Stomach smooth muscle (tissue), 2 donors: ENCODE measurements around the gene AMT.
"Not testable (repeated sequence)": the region's sequence is repeated elsewhere in the genome, so short reads cannot be mapped to it uniquely, and the experiment has no call there.

Experiments
- H3K27ac ChIP-seq: one replicate; pipeline ENCODE4 v1.7.0; 2013; ENCODE audit warnings: mild to moderate bottlenecking, low read length, inconsistent platforms
- H3K27me3 ChIP-seq, 2 donors: one replicate each; pipeline ENCODE4 v1.7.0; 2013; ENCODE audit warnings: low read length in 2 of 2; ENCODE audit not compliant: insufficient read depth in 2 of 2, control insufficient read depth in 1 of 2
- H3K36me3 ChIP-seq, 2 donors: one replicate each; pipeline ENCODE4 v1.7.0; 2013; ENCODE audit warnings: low read length in 2 of 2; ENCODE audit not compliant: control insufficient read depth in 2 of 2, insufficient read depth in 2 of 2
- H3K4me1 ChIP-seq: one replicate; pipeline ENCODE4 v1.7.0; 2013; ENCODE audit warnings: low read length; ENCODE audit not compliant: control insufficient read depth, insufficient read depth
- H3K4me3 ChIP-seq, 2 donors: one replicate each; pipeline ENCODE4 v1.7.0; 2013; ENCODE audit warnings: low read length in 2 of 2
- H3K9ac ChIP-seq, 2 donors: one replicate each; pipeline ENCODE4 v1.7.0; 2013; ENCODE audit warnings: low read length in 2 of 2, mild to moderate bottlenecking in 1 of 2
- H3K9me3 ChIP-seq, 2 donors: one replicate each; pipeline ENCODE4 v1.7.0; 2013; ENCODE audit warnings: low read length in 2 of 2; ENCODE audit not compliant: control insufficient read depth in 2 of 2
- donor health status: healthy.
- donor health status: Pancreatic carcinoma.

AMT gene

DNA sequence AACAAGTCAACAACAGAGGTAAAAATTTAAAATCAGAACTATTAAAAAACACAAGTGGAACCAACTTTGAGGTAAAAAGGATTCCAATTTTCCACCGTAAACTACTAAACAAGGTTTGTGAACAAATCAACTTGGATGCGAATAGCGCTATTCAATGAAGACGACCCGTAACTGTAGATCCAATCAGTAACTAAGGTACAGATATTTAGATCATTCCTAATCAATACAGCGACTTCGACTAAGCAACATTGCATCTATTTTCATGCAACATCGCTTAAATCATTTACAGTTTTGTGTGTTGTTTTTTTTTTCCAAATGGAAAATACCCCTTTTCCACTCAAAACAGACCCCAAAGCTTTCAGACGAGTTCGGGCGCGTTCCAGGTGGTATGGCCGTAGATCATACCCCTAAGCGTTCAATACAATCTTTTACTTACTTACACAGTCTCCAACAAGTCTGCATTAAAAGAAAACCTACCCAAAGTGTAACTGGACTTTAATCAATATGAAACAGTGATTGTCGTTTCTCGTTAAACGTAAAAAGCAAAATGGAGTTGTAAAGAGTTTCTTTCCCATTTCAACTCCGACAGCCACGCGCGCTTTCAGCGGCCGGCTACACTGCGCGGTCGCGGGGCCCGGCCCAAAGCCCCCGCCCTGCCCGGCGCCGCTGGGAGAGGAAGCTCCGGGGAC, 11.3 kb downstream of the AMT start:
- H3K27ac ChIP-seq = peak overlapping the region; percentile 88
- H3K36me3 ChIP-seq = peaks cover 7% of the 10 kb centered on the region in 2 donors
- H3K9ac ChIP-seq = peak overlapping the region; percentile 91 to 96
- H3K4me1 ChIP-seq = peaks cover 41% of the 10 kb centered on the region
- H3K4me3 ChIP-seq = peak overlapping the region; percentile 97 to 98
- H3K27me3 ChIP-seq = no peaks in the 10 kb centered on the region
- H3K9me3 ChIP-seq = no peaks in the 10 kb centered on the region

DNA sequence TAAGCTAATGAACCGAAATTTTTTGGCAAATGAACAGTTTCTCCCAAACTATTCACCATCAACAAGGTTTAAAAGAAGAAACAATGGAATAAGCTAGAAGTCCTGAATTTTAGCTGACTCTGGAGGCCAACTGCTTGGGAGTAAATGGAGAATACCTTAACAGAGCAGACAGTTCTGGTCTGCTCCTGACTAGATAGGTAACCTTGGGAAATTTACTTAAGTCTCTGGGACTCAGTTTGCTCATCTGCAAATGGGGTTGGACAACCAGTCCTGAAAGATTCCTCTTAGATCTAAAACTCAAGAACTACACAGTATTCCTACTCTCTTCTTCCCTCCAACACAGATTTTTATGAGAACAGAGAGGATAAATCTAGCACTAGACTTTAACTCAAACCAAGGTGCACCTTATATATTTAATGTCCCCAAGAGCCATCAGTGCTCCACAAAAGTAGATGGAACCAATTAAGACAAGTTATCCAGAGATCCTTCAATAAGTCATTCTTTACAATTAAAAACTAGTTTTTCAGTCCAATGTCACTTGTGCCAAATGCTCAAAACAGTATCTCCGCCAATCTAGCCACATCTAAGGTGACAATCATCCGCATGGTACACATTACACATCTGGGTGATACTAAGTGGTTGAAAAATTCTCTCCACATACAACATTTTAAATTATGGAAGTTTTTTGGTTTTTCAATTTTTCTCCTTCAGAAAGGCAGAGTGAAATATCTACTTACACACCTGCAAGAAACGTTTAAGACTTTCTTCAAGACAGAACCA, 12.0 kb downstream of the AMT start:
- no peak overlapping the region for H3K27ac ChIP-seq
- H3K9me3 ChIP-seq = no peaks in the 10 kb centered on the region
- peaks cover 41% of the 10 kb centered on the region for H3K4me1 ChIP-seq
- H3K36me3 ChIP-seq = peaks cover 3 to 4% of the 10 kb centered on the region in 2 donors
- H3K9ac ChIP-seq = peak overlapping the region; percentile 37 to 96
- peak overlapping the region; percentile 97 to 98 for H3K4me3 ChIP-seq
- no peaks in the 10 kb centered on the region for H3K27me3 ChIP-seq

DNA sequence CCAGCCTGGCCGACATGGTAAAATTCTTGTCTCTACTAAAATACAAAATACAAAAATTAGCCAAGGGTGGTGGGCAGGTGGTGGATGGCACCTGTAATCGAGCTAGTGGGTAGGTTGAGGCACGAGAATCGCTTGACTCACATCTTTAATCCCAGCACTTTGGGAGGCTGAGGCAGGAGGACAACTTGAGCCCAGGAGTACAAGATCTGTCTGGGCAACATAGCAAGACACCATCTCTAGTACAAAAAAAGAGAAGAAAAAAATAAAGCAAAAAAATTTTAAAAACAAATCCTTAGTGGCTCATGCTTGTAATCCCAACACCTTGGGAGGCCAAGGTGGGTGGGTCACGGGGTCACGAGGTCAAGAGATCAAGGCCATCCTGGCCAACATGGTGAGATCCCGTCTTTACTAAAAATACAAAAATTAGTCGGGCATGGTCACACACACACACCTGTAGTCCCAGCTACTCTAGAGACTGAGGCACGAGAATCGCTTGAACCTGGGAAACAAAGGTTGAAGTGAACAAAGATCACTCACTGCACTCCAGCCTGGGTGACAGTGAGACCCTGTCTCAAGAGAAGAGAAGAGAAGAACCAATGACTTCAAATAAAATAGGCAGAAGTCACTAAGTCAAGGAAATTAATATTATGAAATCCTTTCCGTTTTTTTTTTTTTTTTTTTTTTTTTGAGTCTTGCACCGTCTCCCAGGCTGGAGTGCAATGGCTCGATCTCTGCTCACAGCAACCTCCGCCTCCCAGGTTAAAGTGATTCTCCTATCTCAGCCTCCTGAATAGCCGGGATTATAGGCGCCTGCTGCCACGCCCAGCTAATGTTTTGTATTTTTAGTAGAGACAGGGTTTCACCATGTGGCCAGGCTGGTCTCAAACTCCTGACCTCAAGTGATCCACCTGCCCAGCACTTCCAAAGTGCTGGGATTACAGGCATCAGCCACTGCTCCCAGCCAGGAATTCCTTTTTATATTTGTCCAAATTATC, 15.4 kb downstream of the AMT start:
- H3K27ac ChIP-seq = no peak overlapping the region
- no peaks in the 10 kb centered on the region for H3K9me3 ChIP-seq
- H3K36me3 ChIP-seq = no peaks in the 10 kb centered on the region
- peaks cover 32% of the 10 kb centered on the region for H3K4me1 ChIP-seq
- peak overlapping the region in 1 of 2 donors; percentile 29 for H3K4me3 ChIP-seq
- no peak overlapping the region for H3K9ac ChIP-seq
- no peaks in the 10 kb centered on the region for H3K27me3 ChIP-seq

DNA sequence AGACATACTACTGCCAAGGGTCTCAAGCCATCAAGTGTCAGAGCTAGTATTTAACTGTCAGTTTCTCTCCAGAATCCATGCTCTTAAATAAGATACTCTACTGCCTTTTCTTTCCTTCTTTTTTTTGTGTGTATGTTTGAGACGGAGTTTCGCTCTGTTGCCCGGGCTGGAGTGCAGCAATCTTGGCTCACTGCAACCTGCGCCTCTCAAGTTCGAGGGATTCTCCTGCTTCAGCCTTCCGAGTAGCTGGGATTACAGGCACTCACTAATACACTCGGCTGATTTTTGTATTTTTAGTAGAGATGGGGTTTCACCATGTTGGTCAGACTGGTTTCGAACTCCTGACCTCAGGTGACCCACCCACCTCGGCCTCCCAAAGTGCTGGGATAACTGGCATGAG, 16.7 kb downstream of the AMT start:
- H3K36me3 ChIP-seq, H3K27me3 ChIP-seq, H3K9me3 ChIP-seq: not testable (repeated sequence)
- Histone ChIP-seq H3K9ac (peak overlapping the region in 1 of 2 donors; percentile 7), H3K4me1 (peaks cover 36% of the 10 kb centered on the region), H3K4me3 (peak overlapping the region; percentile 3 to 35), H3K27ac (peak overlapping the region; percentile 37)

DNA sequence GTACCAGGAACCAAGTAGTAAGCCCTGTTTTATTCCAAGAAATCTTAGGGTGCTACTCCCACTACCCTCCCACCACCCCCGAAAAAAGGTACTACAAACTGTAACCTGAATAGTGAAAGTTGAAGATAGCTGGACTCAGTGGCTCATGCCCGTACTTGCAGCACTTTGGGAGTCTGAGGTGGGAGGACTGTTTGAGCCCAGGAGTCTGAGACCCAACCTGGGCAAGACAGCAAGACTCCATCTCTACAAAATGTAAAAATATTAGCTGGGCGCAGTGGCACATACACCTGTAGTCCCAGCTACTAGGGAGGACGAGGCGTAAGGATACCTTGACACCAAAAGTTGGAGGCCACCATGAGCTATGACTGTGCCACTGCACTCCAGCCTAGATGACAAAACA, 18.4 kb downstream of the AMT start:
- peaks cover 33% of the 10 kb centered on the region for H3K4me1 ChIP-seq
- H3K4me3 ChIP-seq = no peak overlapping the region

DNA sequence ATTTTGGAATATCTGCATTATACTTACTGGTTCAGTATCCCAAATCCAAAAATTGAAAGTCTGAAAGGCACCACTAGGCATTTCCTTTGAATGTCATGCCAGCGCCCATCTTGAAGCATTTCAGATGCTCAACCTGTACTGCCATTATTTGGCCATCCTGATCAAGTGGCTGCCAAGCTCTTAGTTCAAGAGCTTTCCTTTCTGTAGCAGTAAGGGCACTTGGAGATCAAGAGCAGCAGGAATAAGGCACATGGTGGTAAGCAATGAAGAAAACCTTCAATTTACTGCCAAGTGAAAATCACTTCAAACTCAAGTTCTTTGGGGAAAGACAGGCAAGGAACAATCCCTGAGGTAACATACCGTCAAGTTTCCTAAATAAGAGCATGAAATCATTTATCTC, 20.5 kb downstream of the AMT start:
- Histone ChIP-seq H3K9ac (no peak overlapping the region), H3K4me3 (no peak overlapping the region), H3K4me1 (peaks cover 29% of the 10 kb centered on the region), H3K36me3 (no peaks in the 10 kb centered on the region), H3K9me3 (no peaks in the 10 kb centered on the region), H3K27me3 (no peaks in the 10 kb centered on the region), H3K27ac (no peak overlapping the region)

More for the DNA sequence above, 18.4 kb downstream of the AMT start:
- no peaks in the 10 kb centered on the region for H3K36me3 ChIP-seq
- H3K9me3 ChIP-seq = no peaks in the 10 kb centered on the region
- no peaks in the 10 kb centered on the region for H3K27me3 ChIP-seq
- no peak overlapping the region for H3K9ac ChIP-seq
- no peak overlapping the region for H3K27ac ChIP-seq

DNA sequence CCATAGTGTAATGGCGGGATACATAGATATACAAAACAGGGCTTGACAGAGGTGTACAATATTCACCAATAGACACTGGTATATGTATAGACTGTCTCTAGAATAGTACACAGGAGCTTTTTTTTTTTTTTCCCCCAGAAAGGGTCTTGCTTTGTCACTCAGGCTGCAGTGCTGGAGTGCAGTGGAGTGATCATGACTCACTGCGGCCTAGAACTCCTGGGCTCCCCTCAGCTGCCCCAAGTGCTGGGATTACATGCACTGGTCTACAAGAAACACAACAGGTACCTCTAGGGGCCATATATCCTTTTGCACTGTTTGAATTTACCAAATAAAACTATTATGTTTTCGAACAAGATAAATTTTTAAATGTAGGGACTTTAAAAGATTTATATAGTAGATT, 22.8 kb downstream of the AMT start:
- Histone ChIP-seq H3K4me3 (no peak overlapping the region), H3K27me3 (no peaks in the 10 kb centered on the region), H3K9ac (no peak overlapping the region), H3K9me3 (no peaks in the 10 kb centered on the region), H3K36me3 (peaks cover 0 to 4% of the 10 kb centered on the region in 2 donors), H3K27ac (no peak overlapping the region), H3K4me1 (peaks cover 18% of the 10 kb centered on the region)

DNA sequence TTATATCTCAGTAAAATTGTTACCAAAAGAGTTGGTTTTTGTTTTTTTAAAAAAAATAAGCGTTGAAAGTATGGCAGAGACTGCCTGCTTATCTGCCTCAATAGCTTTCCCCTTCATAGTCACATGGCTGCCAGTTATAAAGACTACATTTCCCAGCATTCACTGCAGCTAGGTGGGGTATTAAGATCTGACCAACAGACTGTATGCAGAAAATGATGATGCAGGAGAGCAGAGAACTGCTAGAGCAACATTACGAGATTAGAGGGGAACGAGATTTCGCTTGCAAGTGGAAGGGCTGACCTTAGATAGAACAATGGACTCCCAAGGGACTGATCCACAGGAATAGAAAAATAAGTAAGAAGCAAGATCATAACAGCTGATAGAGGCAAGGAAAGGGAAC, 24.8 kb downstream of the AMT start:
- Histone ChIP-seq H3K9ac (no peak overlapping the region), H3K27me3 (no peaks in the 10 kb centered on the region), H3K36me3 (peaks cover 0 to 4% of the 10 kb centered on the region in 2 donors), H3K9me3 (no peaks in the 10 kb centered on the region), H3K4me3 (no peak overlapping the region), H3K4me1 (peaks cover 14% of the 10 kb centered on the region), H3K27ac (no peak overlapping the region)

DNA sequence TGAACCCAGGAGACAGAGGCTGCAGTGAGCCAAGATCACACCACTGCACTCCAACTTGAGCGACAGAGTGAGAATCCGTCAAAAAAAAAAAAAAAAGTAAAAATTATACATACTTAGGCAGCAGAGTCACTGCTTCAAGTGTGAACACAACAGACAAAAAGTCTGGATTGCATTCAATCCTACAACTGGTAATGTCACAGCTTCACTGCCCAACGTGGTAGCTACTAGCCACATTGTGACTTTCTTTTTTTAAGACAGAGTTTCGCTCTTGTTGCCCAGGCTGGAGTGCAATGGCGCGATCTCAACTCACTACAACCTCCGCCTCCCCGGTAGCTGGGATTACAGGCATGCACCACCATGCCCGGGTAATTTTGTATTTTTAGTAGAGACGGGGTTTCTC, 31.0 kb downstream of the AMT start:
- H3K9me3 ChIP-seq, H3K4me3 ChIP-seq, H3K4me1 ChIP-seq, H3K27ac ChIP-seq, H3K27me3 ChIP-seq, H3K9ac ChIP-seq, H3K36me3 ChIP-seq: not testable (repeated sequence)

DNA sequence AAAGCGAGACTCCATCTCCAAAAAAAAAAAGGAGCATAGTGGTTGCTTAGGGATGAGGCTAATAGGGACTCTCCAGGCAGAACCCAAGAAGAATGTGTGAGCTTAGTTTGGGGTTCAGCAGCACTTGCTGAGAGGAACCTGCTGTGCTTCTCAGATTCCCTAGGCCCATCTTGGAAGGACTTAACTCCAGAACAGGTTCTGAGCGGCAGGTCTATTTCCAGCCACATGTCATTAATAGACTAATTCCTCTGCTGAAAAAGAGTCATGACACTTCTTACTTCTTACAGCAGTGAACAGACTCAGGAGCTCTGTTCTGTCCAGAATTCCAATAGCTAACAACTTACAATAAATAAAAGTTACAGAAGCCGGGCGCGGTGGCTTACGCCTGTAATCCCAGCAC, 33.0 kb downstream of the AMT start:
- H3K4me3 ChIP-seq = no peak overlapping the region
- H3K36me3 ChIP-seq = no peaks in the 10 kb centered on the region
- H3K9me3 ChIP-seq = no peaks in the 10 kb centered on the region
- no peak overlapping the region for H3K9ac ChIP-seq
- no peak overlapping the region for H3K27ac ChIP-seq
- no peaks in the 10 kb centered on the region for H3K27me3 ChIP-seq
- peaks cover 2% of the 10 kb centered on the region for H3K4me1 ChIP-seq
